T1000 (cell line): ENCODE results near the gene SFXN5.
"Not testable (repeated sequence)": the region's sequence is repeated elsewhere in the genome, so short reads cannot be mapped to it uniquely, and the experiment has no call there.

ENCODE experiments used
- DNase-seq: peaks from one replicate; lab custom pipeline; 2025; ENCODE audit warnings: mixed read lengths; lab: John Stamatoyannopoulos, UW

The SFXN5 gene

DNA sequence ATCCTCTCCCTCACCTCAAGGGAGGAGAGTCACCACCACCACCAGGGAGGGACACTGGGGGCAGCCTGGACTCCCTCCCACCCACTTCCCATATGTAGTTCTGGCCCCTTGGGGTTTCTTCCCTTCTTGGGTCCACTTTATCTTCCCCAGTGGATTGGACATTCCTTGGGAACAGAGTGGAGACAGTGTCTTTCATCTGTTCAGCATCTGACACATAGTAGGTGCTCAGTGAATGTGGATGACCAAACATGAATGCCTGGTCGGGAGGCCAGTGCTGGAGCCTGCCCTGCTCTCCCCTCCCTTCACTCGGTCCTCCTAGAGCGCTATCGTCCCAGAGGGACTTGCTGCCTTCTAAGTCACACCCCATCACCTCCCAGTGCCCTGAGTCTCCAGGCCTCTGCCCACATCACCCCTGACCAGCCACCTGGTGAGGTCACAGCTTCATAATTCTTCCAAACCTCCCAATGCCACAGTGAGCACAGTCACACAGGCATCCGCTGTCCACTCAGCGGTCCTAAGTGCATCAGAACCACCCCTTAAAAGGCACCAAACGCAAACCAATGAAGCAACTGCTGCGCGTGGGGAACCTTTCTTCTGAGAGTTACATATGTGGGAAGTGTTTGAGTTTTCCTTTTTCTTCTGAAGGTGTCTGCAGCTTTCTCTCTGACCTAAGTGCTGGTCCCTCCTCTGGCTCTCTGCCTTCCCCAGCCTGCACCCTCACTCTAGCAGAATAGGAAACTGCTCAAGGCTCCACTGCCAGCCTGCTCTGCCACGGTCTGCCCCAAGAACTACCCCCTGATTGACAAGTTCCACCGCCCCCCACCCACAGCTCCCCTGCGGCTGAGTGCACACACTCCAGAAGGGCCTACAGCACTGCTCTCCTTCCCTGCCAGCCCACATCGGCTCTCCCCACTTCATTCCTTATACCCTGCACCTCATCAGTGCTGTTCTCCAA lies 7.2 kb upstream of the SFXN5 start:
- DNase-seq = no peak

DNA sequence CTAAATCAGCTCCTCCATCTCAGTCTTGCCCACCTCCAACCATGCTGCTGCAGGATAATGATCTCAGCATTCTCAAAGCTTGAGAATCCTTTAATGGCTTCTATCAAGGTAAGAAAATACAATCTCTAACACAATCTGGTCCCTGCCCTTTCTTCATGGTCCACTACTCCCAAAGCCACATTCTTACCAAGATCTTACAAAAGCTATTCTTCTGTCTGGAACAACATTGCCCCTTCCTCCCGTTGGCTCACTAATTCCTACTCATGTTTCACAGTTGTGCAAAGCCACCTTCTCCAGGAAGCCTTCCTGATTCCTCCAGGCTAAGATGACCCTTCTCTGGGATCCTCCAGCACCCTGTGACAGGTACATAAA lies 5.9 kb upstream of the SFXN5 start:
- no peak for DNase-seq

DNA sequence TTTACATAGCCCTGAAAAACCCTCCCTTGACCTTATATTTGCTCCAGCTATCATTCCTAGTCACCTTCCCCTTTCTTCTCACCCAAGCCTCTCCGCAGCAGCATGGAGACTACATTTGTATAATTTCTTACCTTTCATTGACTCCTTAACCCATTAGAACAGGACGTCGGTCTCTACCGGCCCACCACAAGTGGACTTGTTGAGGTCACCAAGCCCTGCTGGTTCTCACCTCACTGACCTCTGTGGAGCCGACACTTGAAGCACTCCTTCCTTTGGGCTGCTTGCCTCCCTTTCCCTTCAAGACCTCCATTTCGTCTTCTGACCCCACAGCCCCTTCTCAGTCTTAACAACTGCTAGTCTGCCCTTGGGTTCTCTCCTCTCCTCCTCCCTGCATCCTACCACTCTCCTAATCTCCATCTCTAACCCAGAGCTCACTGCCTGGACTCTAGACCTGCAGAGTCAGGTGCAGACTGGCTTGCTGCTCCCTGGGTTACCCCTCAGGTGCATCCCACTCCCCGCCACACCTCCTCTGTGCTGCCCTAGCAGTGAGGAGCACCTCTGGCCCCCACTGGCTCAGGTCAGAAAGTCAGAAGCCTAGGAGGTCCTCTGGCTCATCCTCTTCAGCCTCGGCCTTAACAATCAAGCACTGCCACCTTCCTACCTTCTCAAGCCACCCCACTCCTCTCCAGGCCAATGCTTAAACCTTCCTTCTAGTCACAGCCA lies 5.3 kb upstream of the SFXN5 start:
- no peak for DNase-seq

DNA sequence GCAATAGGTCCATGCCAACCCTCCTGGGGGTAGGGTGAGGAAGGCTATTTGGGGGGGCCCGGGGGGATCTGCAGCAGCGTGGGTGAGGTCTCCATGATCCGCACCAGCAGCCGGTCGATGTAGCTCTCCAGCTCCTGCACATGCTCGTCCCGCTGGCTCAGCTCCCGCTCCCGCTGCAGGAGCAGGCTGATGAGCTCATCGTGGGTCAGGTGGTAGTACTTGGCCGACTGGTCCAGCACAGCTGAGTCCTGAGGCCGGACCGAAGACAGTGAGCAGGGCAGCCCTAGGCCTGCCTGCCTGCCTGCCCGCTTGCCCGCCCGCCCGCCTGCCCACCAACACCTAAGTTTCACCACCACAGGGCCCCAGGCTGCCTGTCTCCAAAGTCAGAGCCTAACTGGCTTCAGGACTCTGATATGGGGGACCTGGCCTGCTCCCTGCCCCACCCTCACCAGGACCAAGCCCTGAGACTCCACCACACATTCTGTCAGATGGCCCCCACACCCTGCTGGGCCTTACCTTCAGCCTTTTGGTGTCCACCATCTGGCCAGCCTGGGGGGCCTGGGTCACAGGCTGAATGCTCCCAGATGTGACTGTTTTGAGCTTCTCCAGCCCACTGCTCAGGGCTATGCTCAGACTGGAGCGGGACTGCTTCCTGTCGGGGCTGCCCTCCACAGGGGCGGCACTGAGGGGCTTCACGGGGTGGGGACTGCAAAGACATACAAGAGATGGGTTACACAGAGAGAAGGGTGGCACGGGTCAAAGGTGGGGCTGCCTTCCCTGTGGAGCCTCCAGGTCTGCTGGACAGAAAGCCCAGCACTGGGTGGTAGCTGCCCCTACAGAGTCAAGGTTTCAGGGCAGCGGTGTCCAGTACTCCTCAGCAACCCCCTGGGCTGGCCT lies 4.2 kb upstream of the SFXN5 start:
- no peak for DNase-seq

DNA sequence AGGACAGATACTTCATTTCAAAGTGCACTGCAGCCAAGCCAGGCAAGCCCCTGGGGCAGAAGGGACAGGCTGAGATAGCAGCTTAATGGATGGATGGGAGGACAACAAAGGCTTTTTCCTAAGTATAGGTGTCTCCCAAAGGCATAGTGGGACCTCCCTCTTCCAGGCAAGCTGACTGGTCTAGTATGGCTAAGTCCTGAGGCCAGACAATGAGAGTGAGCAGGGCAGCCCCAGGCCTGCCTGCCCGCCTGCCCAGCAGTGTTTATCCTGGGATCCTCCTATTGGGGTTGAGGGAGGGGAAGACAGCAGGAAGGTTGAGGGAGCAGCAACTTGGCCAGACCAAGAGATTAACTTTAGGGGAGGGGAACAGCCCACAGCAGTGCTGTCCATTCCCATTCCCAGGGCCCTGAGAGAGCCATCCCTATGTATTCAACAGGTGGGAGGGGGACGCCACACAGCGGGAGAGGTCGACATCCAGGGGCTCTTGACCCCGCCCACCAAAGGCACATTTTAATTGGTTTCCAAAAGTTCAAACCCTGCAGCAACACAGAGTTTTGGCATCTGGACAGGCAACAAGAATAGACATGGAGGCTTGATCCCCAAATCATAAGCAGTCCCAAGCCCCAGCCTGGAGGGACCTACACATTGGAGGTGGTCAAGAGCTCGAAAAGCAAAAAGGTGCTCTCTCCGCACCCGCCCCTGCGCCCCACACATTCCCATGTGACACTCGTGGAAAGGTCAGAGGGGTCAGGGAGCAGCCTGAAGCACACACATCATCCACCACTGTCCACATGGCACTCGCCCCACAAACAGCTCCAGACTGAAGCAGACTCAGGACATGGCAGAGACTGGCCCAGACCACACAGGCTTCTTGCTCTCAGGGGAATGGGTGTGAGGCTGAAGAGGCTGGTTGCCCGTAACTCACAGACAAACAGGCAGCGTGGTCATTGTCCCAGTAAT lies 2.9 kb upstream of the SFXN5 start:
- no peak for DNase-seq

DNA sequence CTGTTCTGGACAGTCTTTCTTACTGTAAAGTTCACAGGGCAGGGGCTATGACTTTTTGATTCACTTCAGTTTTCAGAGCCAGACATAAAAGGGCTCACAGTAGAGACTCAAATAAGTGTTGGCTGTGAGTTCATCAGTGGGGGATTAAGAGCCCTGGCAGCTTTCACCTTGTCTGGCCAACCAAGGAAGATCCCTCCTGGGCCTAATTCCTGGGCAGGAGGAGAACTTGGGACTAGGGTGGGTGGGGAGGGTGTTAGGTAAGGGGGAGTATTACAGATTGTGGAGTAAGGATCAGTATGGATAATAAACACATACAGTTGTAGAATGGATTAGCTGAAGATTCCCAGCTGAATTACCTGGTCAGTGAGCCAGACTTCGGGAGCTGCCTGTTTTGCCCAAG lies 904 bp upstream of the SFXN5 start:
- DNase-seq = no peak

DNA sequence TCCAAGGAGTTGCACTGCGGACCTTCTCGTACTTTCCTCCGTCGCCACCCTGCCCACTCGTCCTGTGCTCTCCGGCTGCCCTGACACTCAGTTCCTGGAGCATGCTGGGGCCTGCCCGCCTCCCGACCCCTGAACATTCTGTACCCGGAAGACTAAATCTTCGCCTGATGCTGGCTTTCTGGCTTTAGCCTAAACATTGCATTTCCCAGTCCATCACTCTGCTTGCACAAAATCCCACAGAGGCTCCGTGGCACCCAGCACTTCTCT lies 550 bp upstream of the SFXN5 start:
- DNase-seq = no peak

DNA sequence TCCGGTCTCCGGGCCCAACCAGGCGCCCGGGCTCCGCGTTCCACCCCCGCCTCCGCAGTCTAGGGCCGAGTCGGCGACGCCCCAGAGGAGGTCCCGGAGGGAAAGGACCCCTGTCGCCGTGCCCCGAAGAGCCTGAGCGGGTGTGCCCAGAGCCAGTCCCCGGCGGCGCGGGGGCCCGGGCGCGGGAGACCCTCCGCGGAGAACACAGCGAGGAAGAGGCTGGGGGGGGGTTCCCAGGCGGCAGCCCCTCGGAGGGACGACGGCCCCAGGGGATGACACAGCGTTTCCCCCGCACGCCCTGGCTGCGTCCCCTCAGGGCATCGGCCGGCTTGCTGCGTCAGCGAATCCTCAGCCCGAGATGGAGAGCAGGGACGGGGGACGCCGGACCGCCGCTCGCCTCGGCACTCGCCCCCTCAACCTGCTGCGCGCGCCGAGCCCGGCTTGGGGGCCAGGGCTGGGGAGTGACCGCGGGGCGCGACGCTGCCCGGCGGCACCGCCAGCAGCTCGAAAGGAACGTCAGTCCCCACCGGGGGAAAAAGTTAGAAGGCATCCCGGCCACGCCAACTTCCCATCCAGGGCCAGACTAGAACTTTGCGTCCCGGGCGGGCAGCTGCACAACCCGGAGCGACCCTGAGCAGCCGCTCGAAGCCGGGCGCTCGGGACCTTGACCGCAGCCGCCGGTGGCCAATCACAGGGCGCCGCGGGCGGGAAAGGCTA lies 711 bp downstream of the SFXN5 start:
- peak; percentile 61 for DNase-seq

DNA sequence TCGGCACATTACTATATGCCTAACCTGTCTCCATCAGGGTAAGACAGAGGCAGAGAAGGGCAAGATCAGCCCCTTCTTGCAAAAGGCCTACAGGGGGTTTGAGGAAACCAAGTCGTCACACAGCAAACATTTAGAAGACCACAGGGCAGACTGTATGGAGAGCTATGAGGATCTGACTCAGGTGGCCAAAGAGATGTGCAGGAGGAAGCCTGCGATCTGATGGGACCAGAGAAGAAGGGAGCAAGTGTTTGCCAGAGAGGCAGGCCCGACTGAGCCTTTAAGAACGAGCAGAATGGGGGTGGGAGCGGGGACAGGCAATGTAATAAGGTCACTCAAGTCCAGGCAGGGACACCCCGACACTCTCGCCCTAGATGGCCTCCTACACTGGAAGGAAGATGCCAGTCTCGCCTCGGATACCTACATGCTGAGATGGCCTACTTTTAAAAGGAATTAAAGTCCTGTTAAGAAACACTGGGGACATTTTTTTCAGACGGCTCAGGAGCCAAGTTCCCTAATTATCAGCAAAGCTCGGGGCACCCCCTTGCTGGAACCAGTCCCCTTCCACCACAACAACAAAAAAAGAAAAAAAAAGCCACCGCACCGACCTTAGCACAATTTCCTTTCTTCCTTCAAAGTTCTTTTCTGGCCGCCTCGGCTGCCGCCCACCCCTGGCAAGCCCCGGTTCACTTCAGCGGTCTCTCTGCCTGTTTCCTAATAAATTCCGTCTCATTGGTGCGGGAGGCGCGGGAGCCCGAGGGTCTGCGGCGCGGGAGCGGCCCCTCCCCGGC lies 1.5 kb downstream of the SFXN5 start:
- no peak for DNase-seq

DNA sequence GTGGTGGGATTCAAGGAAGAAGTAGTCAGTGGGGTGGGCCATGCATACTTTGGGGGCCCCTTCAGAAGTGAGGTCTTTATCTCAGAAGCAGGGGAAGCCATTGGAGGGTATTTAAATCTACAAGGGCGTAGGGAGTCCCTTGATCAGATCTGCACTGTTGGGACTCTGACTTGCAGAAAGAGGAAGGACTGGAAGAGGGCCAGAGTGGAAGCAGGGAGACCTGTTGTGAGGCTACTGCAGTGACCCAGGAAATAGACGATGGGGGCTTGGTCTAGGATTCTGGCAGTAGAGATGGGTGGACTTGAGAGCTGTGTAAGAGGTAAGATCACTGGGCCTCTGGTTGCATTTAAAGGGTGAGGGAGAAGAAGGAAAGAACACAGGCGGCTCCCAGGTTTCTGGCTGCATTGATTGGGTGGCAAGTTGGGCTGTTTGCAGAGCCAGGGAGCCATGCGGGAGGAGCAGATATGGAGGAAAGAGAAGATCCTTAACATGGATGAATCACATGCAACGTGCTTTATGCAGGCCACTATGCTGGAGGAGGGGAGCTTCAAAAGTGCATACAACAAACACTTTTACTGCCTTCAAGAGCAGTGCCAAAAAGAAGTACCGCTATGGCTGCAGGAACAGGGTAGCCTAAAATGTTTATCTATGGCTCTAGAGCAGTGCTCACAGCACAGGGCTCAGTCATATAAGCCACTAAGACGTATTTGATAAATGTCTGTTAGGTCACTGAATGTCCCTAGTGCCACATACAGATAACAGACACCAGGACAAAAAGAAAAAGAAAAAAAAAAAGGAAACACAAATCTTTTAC lies 2.3 kb downstream of the SFXN5 start:
- DNase-seq = no peak

DNA sequence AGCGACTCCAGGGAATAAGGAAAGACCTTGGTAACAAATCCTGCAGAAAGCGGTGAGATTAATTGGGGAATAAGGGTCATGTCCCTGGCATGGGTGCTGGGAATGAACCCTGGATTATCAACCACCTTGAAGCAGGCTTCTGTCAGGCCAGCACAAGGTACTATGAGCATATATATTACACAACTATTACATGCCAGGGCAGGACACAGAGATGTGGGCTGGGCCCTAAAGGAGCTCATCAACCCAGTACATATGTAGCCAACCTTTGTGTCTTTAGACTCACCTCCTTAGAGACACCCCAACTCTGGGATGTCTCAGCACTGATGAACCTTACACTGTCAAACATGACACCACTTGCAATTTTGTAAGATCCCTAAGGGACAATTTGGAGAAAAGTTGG lies 3.4 kb downstream of the SFXN5 start:
- DNase-seq = no peak

DNA sequence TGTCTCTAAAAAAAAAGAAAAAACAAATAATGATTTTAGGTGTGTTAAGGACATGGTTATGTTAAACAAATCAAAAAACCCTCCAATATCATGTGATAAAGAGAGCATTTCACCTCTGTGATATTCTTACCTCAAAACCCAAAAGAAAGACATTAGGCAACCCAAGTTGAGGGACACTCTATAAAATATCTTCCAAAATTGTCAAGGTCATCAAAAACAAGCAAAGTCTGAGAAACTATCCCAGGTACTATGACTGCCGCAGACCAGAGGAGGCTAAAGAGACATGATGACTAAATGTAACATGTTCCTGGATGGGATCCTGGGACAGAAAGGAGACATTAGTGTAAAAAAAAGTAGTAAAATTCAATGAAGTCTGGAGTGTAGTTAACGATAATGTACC lies 4.5 kb downstream of the SFXN5 start:
- DNase-seq = no peak

DNA sequence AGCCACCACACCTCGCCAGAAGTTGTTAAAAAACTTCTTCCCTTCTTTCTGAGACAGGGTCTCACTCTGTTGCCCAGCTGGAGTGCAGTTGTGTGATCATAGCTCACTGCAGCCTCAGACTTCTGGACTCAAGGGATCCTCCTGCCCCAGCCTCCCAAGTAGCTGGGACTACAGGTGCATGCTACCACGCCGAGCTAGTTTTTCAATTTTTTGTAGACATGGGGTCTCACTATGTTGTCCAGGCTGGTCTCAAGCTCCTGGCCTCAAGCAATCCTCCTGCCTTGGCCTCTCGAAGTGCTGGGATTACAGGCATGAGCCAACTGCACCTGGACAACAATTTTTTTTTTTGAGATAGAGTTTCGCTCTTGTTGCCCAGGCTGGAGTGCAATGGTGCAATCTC lies 6.4 kb downstream of the SFXN5 start:
- not testable (repeated sequence) for DNase-seq

DNA sequence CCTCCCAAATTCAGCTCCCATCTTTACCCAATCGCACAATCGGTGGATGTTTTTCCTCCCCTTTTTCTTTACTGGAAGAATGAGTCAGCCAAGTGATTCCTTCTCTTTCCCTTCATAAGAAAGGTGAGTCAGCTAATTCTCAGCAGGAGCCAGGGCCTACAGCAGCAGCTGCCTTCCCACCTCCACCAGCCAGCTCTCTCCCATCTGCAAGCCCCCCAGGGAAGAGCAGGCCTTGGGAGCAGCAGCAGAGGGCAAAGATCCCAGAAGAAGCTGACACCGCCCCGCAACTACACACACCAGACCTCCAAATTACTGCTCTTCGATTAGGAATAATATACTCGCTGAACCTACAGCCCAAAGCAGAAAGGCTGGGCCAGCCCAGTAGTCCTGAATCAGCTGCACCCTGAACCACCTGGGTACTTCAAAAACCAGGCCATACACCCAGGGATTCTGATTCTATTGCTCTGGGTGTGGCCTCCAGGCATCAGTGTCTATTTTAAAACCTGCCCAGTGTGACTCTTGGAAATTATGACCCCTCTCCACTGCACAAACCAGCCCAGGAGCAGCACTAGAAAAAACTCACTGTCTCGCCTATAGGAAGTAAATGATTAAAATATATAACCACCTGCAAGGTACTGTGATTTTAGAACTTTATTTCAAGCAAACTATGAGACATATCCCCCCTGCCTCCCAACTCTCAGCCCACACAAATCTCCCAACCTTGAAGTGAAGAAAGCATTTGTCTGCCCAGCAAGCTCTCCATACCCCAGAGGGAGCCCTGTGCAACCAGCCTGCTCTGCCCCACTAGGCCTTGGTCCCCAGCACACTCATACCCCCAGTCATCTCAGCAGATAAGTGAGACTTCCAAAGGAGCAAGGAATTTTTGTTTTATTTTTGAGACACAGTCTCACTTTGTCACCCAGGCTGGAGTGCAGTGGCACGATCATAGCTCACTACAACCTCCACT lies 7.3 kb downstream of the SFXN5 start:
- DNase-seq = peak; percentile 54

DNA sequence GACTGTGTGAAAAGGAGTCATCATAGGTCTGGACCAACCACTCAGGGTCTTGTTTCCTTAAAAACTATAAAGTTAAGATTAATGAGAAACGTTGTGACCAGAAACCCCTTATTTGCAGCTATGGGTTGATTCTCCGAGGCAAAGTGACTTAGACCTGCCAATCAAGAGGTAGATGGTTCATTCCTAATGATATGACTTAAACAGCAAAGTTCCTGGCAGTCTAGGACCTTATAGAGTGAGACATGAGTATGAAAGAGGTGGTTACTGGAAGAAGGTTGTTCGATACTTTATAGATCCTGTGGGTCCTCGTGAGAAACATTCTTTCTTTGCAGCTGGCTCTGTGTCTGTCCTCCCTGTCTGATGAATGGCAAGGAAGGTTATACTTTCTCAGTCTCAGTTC lies 8.0 kb downstream of the SFXN5 start:
- DNase-seq = no peak

DNA sequence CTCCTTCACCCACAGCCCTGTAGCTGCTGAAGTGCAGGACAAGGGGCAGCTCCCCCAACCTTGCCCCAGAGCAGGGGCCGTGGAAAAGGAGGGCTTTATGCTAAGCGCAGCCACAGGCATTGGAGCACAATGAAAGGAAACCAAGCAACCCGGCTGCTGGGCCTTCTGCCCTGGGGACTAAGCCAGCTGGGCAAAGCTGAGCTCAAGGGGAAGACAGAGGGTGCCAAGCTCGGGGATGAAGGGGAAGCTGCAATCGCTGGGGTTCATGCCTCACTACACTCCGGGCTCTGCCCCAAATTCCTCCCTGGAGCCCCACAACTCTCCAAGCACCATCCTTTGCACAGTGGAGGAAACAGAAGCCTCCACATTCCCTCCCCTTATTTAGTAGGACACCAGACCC lies 12.4 kb downstream of the SFXN5 start:
- no peak for DNase-seq

DNA sequence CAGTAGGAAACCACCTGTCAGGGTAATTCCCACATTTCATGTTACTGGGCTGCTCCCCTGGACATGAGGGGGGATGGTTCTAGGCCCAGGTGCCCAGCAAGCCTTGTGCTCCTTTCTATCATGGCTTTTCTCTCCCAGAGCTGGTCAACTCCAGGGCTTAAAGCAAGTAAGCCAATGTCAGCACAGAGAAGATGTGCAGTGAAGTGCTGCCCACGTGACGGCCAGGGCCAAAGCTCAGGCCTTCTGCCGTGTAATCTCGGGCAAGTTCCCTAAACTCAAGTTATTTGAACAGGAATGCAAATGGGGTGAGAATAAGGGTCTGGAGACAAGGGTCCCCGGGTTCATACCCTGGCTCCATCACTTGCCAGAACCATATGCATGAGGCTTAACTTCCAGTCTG lies 16.5 kb downstream of the SFXN5 start:
- DNase-seq = no peak
